Caco-2 (cell line): ENCODE results near the gene RRAD. TPM values are rescaled to one million over a fixed set of nuclear protein-coding genes. Genes with fewer than 3 reads are reported as not detected.

Experiments used
- BruUV-seq: library from RNA; stranded (reverse); fragments of 400-500 nt; replicated peaks from 2 replicates; lab custom pipeline; 2021; lab: Mats Ljungman, UMichigan
- CTCF ChIA-PET: fragments of 300-600 bp; sonication (Branson Sonifier 250); formaldehyde crosslinking; loops from one replicate; lab custom pipeline; 2022; ENCODE audit warnings: antibody characterized with exemption; lab: Charles Lee
- POLR2A ChIA-PET: fragments of 300-600 bp; sonication (Branson Sonifier 250); formaldehyde crosslinking; loops from one replicate; lab custom pipeline; 2022; ENCODE audit warnings: antibody characterized with exemption; lab: Charles Lee
- DNase-seq, 2 experiments: peaks; one replicate each; pipeline versions ENCODE4 v3.0.0 to v3.0.0-alpha.2; 2020 to 2022
- H3K27me3 ChIP-seq: replicated peaks from 2 replicates; pipeline ENCODE4 v1.6.0; 2011; ENCODE audit warnings: low read length; ENCODE audit not compliant: control insufficient read depth, insufficient read depth
- H3K36me3 ChIP-seq: 2 replicates; pipeline ENCODE4 v1.5.1; 2011; ENCODE audit warnings: low read length; ENCODE audit not compliant: control insufficient read depth, insufficient read depth
- H3K4me1 ChIP-seq: fragments of 250-450 bp; sonication (Bioruptor Pico); 2 replicates; pipeline ENCODE4 v1.5.1; 2020; ENCODE audit warnings: mild to moderate bottlenecking
- H3K4me3 ChIP-seq: 2 replicates; pipeline ENCODE4 v1.5.1; 2011; ENCODE audit warnings: low read depth, mild to moderate bottlenecking, control low read depth, low read length
- H3K9me3 ChIP-seq: fragments of 250-450 bp; sonication (Bioruptor Pico); 2 replicates; pipeline ENCODE4 v1.5.1; 2020; ENCODE audit warnings: mild to moderate bottlenecking, moderate library complexity
- H3K27ac Mint-ChIP-seq: one replicate; pipeline ENCODE4 v1.8.0; 2022; ENCODE audit warnings: mixed read lengths; ENCODE audit not compliant: unreplicated experiment
- H3K27me3 Mint-ChIP-seq: one replicate; pipeline ENCODE4 v1.8.0; 2022; ENCODE audit warnings: mixed read lengths; ENCODE audit not compliant: insufficient read depth, unreplicated experiment
- H3K36me3 Mint-ChIP-seq: one replicate; pipeline ENCODE4 v1.8.0; 2022; ENCODE audit warnings: mild to moderate bottlenecking, mixed read lengths; ENCODE audit not compliant: insufficient read depth, unreplicated experiment
- H3K4me1 Mint-ChIP-seq: one replicate; pipeline ENCODE4 v1.8.0; 2022; ENCODE audit warnings: low read depth, mixed read lengths; ENCODE audit not compliant: unreplicated experiment
- H3K4me3 Mint-ChIP-seq: one replicate; pipeline ENCODE4 v1.8.0; 2022; ENCODE audit warnings: mild to moderate bottlenecking, moderate library complexity, mixed read lengths; ENCODE audit not compliant: unreplicated experiment
- H3K9me3 Mint-ChIP-seq: one replicate; pipeline ENCODE4 v1.8.0; 2022; ENCODE audit warnings: mixed read lengths; ENCODE audit not compliant: unreplicated experiment
- CTCF ChIP-seq, 2 experiments: fragments of 200-600 bp in 1 of 2; IDR thresholded peaks; 1 replicate in 1 of 2; 2 replicates in 1 of 2; pipeline versions ENCODE4 v1.5.1 to v1.8.0; 2011 to 2022; ENCODE audit warnings: antibody characterized with exemption in 1 of 2, control low read depth in 1 of 2, inconsistent platforms in 1 of 2, low read depth in 1 of 2, low read length in 1 of 2, mild to moderate bottlenecking in 1 of 2, moderate library complexity in 1 of 2; ENCODE audit not compliant: insufficient read depth in 1 of 2, severe bottlenecking in 1 of 2, unreplicated experiment in 1 of 2
- intact Hi-C: fragments of 100-400 bp; cut with micrococcal nuclease; formaldehyde crosslinking; loops from one replicate; pipeline ENCODE4 v1.10.0; 2022; ENCODE audit not compliant: unreplicated experiment
- total RNA-seq: library from RNA; stranded (reverse); gene quantifications from 2 replicates; pipeline ENCODE4 v1.2.3, GENCODE V29; 2022

RRAD gene
- total RNA-seq, 1 experiment from 2014 or later, result 1.1 TPM

GRCh38 chr16:66914541-66914940 lies 10.8 kb downstream of the RRAD start:
- H3K27me3 ChIP-seq, result no peaks in the 10 kb centered on the region
- DNase-seq, result no peak
- no peaks in the 10 kb centered on the region for H3K4me1 Mint-ChIP-seq
- ChIA-PET POLR2A (no interaction called here), CTCF (no interaction called here)
- no peak overlapping the region for H3K4me3 ChIP-seq
- H3K4me1 ChIP-seq, result 0 out of 2 replicates have a peak, but pooled peaks cover 5% of the 10 kb centered on the region
- H3K36me3 Mint-ChIP-seq, result no peaks in the 10 kb centered on the region
- H3K27me3 Mint-ChIP-seq, result no peaks in the 10 kb centered on the region
- no peaks in the 10 kb centered on the region for H3K9me3 ChIP-seq
- intact Hi-C loops, result no loop called here
- no peak for TF ChIP-seq CTCF (IDR thresholded peaks at IDR 0.05; ENCODE audit: insufficient read depth in 1 of 2, low read depth in 1 of 2, low read length in 1 of 2, severe bottlenecking in 1 of 2, unreplicated experiment in 1 of 2)
- no TSS peak for BruUV-seq
- no peaks in the 10 kb centered on the region for H3K36me3 ChIP-seq
- no peaks in the 10 kb centered on the region for H3K9me3 Mint-ChIP-seq
- H3K4me3 Mint-ChIP-seq, result no peak overlapping the region
- H3K27ac Mint-ChIP-seq, result no peak overlapping the region

- intact Hi-C loops, result no loop called here
- Mint-ChIP-seq H3K36me3 (no peaks in the 10 kb centered on the region), H3K27me3 (no peaks in the 10 kb centered on the region), H3K4me3 (no peak overlapping the region), H3K27ac (no peak overlapping the region), H3K9me3 (no peaks in the 10 kb centered on the region), H3K4me1 (no peaks in the 10 kb centered on the region)
- H3K36me3 ChIP-seq, result no peaks in the 10 kb centered on the region
- TF ChIP-seq CTCF (IDR thresholded peaks at IDR 0.05; ENCODE audit: insufficient read depth in 1 of 2, low read depth in 1 of 2, low read length in 1 of 2, severe bottlenecking in 1 of 2, unreplicated experiment in 1 of 2), result no peak
- no peak for DNase-seq
- ChIA-PET CTCF (no interaction called here), POLR2A (no interaction called here)
- no peaks in the 10 kb centered on the region for H3K9me3 ChIP-seq
- BruUV-seq, result no TSS peak
- no peak overlapping the region for H3K4me3 ChIP-seq
- H3K4me1 ChIP-seq, result 0 out of 2 replicates have a peak, but pooled peaks cover 5% of the 10 kb centered on the region
- no peaks in the 10 kb centered on the region for H3K27me3 ChIP-seq
Measured at GRCh38 chr16:66913711-66914110, 11.6 kb downstream of the RRAD start.

- Mint-ChIP-seq H3K4me1 (no peaks in the 10 kb centered on the region), H3K36me3 (no peaks in the 10 kb centered on the region), H3K27ac (no peak overlapping the region), H3K27me3 (no peaks in the 10 kb centered on the region), H3K4me3 (no peak overlapping the region), H3K9me3 (no peaks in the 10 kb centered on the region)
- H3K9me3 ChIP-seq, result no peaks in the 10 kb centered on the region
- intact Hi-C loops, result no loop called here
- H3K27me3 ChIP-seq, result no peaks in the 10 kb centered on the region
- no TSS peak for BruUV-seq
- TF ChIP-seq CTCF (IDR thresholded peaks at IDR 0.05; ENCODE audit: insufficient read depth in 1 of 2, low read depth in 1 of 2, low read length in 1 of 2, severe bottlenecking in 1 of 2, unreplicated experiment in 1 of 2), result no peak
- H3K36me3 ChIP-seq, result no peaks in the 10 kb centered on the region
- H3K4me1 ChIP-seq, result 0 out of 2 replicates have a peak, but pooled peaks cover 5% of the 10 kb centered on the region
- ChIA-PET CTCF (interaction anchor here (0.6 to 0.7 kb wide), 2 partner anchors 18 to 397 kb away, joined by 3 to 4 read pairs; no protein-coding TSS in a partner anchor), POLR2A (interaction anchor here (0.5 kb wide), 1 partner anchor 18 kb away, joined by 3 read pairs; no protein-coding TSS in a partner anchor)
- no peak overlapping the region for H3K4me3 ChIP-seq
- no peak for DNase-seq
Measured at GRCh38 chr16:66913081-66913480, 12.3 kb downstream of the RRAD start.
